ENCODE results near the gene CP. TPM values are rescaled to one million over a fixed set of nuclear protein-coding genes. Genes with fewer than 3 reads are reported as not detected.

The CP gene
- total RNA-seq, 1 experiment from 2014 or later = 0.28 TPM

DNA sequence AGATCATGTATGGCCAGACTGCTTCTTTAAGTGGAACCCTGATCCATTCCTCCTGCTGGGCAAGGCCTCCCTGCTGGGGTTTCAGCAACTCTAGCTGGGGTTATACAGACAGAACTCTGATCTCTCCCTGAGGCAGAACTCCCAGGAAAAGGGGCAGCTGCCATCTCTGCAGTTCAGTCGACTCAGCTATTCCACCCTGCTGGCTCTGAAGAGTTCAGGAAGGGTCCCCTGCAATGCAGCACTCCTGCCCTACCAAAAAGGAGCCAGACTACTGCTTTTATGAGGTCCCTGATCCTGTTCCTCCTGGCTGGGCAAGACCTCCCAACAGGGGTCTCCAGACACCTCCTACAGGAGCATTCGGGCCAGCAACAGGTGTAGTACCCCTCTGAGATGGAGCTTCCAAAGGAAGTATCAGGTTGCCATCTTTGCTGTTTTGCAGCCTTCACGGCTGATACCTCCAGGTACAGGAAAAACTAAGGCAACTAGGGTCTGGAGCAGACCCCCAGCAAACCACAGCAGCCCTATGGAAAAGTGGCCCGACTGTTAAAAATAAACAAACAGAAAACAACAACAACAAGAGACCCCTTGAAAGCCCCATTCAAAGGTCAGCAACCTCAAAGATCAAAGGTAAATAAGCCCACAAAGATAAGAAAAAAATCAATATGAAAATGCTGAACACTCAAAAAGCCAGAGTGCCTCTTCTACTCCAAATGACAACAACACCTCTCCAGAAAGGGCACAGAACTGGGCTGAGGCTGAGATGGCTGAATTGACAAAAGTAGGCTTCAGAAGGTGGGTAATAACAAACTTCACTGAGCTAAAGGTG lies 14.2 kb upstream of the CP start:
- H3K36me3 ChIP-seq (ENCODE audit: low read depth) = no peaks in the 10 kb centered on the region
- H3K4me3 ChIP-seq = no peak overlapping the region
- no peak overlapping the region for H3K27ac ChIP-seq
- no peaks in the 10 kb centered on the region for H4K20me1 ChIP-seq (ENCODE audit: insufficient read depth)
- no peak for TF ChIP-seq EZH2 (IDR thresholded peaks at IDR 0.05; ENCODE audit: low read depth)
- TF ChIP-seq, protein P1, sequence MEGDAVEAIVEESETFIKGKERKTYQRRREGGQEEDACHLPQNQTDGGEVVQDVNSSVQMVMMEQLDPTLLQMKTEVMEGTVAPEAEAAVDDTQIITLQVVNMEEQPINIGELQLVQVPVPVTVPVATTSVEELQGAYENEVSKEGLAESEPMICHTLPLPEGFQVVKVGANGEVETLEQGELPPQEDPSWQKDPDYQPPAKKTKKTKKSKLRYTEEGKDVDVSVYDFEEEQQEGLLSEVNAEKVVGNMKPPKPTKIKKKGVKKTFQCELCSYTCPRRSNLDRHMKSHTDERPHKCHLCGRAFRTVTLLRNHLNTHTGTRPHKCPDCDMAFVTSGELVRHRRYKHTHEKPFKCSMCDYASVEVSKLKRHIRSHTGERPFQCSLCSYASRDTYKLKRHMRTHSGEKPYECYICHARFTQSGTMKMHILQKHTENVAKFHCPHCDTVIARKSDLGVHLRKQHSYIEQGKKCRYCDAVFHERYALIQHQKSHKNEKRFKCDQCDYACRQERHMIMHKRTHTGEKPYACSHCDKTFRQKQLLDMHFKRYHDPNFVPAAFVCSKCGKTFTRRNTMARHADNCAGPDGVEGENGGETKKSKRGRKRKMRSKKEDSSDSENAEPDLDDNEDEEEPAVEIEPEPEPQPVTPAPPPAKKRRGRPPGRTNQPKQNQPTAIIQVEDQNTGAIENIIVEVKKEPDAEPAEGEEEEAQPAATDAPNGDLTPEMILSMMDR (conservative IDR thresholded peaks at IDR 0.05) = no peak
- H3F3A ChIP-seq (ENCODE audit: insufficient read depth, low read depth) = no peaks in the 10 kb centered on the region
- BruUV-seq (replicated peaks) = no TSS peak
- no peaks in the 10 kb centered on the region for H3K79me2 ChIP-seq (ENCODE audit: low read depth)
- no peaks in the 10 kb centered on the region for H3K9me2 ChIP-seq (ENCODE audit: insufficient read depth)
- H3K9me3 ChIP-seq (ENCODE audit: insufficient read depth, low read depth) = no peaks in the 10 kb centered on the region
- DNase-seq = no peak
- ChIA-PET CTCF (no interaction called here), POLR2A (ENCODE audit: unreplicated experiment) (no interaction called here)
- peak overlapping the region; percentile 15; the same call in 1 of the 2 replicates for H3K4me2 ChIP-seq
- intact Hi-C loops (cut with micrococcal nuclease; ENCODE audit: unreplicated experiment) = no loop called here
- H2AFZ ChIP-seq = no peak overlapping the region
- H3K4me1 ChIP-seq (replicated peaks; ENCODE audit: insufficient read depth) = peaks cover 4% of the 10 kb centered on the region
- H3K27me3 ChIP-seq (ENCODE audit: insufficient read depth, low read depth) = no peaks in the 10 kb centered on the region

DNA sequence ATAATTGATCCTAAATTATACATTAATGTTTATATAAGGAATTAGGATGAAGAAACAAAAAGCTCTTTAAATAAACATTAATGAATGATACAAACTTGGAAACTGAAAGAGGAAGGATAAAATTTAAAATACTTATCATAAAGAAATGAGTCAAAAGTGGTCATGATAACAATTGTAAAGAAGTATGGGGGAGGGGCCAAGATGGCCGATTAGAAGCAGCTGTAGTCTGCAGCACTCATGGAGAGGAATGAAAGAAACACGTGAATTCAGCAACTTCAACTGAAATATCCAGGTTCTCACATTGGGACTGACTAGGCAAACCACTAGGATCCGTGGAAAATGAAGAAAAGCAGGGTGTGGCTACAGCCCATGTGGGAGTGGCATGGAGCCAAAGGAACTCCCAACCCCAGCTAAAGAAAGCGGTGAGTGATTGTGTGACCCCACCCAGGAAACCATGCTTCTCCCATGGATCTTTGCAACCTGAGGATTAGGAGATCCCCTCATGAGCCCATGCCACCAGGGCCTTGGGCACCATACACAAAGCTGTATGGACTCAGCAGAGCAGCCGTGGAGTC lies 13.1 kb upstream of the CP start:
- Histone ChIP-seq H3K4me1 (replicated peaks; ENCODE audit: insufficient read depth) (peaks cover 4% of the 10 kb centered on the region), H4K20me1 (ENCODE audit: insufficient read depth) (no peaks in the 10 kb centered on the region), H3K9me3 (ENCODE audit: insufficient read depth, low read depth) (no peaks in the 10 kb centered on the region), H3K27ac (no peak overlapping the region), H3K4me3 (no peak overlapping the region), H2AFZ (no peak overlapping the region), H3K36me3 (ENCODE audit: low read depth) (no peaks in the 10 kb centered on the region), H3K79me2 (ENCODE audit: low read depth) (no peaks in the 10 kb centered on the region), H3K27me3 (ENCODE audit: insufficient read depth, low read depth) (no peaks in the 10 kb centered on the region), H3F3A (ENCODE audit: insufficient read depth, low read depth) (no peaks in the 10 kb centered on the region), H3K4me2 (no peak overlapping the region), H3K9me2 (ENCODE audit: insufficient read depth) (no peaks in the 10 kb centered on the region; the same call in 1 of the 2 replicates)
- TF ChIP-seq, protein P1 (conservative IDR thresholded peaks at IDR 0.05) = no peak
- TF ChIP-seq EZH2 (IDR thresholded peaks at IDR 0.05; ENCODE audit: low read depth) = no peak
- intact Hi-C loops (cut with micrococcal nuclease; ENCODE audit: unreplicated experiment) = no loop called here
- ChIA-PET CTCF (no interaction called here), POLR2A (ENCODE audit: unreplicated experiment) (no interaction called here)
- no peak for DNase-seq
- BruUV-seq (replicated peaks) = no TSS peak

DNA sequence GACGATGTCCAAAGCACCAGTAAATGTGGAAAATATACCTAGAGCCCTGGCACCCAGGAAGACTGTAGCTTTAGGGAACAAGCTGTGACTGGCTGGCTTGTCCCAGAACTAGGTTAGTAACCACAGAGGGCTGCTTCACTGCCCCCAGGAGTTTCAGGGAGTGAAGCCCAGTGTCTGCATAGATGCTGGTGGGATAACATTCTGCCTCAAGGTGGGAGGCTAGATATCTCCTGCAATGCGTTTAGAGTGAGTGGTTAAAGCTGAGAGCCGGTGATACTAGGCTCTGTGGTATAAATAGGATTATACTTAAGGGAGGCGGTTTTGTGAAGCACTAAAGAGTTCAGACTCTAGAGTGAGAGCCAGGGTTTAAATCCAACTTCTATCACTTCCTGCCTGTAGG lies 11.7 kb upstream of the CP start:
- Histone ChIP-seq H3K4me1 (replicated peaks; ENCODE audit: insufficient read depth) (peaks cover 4% of the 10 kb centered on the region), H3K4me2 (no peak overlapping the region), H3F3A (ENCODE audit: insufficient read depth, low read depth) (no peaks in the 10 kb centered on the region), H3K9me3 (ENCODE audit: insufficient read depth, low read depth) (no peaks in the 10 kb centered on the region), H3K79me2 (ENCODE audit: low read depth) (no peaks in the 10 kb centered on the region), H4K20me1 (ENCODE audit: insufficient read depth) (no peaks in the 10 kb centered on the region), H3K27ac (no peak overlapping the region), H2AFZ (no peak overlapping the region), H3K36me3 (ENCODE audit: low read depth) (no peaks in the 10 kb centered on the region), H3K27me3 (ENCODE audit: insufficient read depth, low read depth) (no peaks in the 10 kb centered on the region), H3K9me2 (ENCODE audit: insufficient read depth) (no peaks in the 10 kb centered on the region; the same call in 1 of the 2 replicates), H3K4me3 (no peak overlapping the region)
- CTCF ChIA-PET = no interaction called here
- BruUV-seq (replicated peaks) = no TSS peak
- no peak for DNase-seq
- intact Hi-C loops (cut with micrococcal nuclease; ENCODE audit: unreplicated experiment) = no loop called here
- TF ChIP-seq, protein P1 (conservative IDR thresholded peaks at IDR 0.05) = no peak
- no peak for TF ChIP-seq EZH2 (IDR thresholded peaks at IDR 0.05; ENCODE audit: low read depth)
- POLR2A ChIA-PET (ENCODE audit: unreplicated experiment) = no interaction called here

Measured in PC-9 (cell line).